GM19395 (cell line): ENCODE data around the gene PNMA8B.

Source experiments
- ATAC-seq: cut with Tn5 transposase; IDR thresholded peaks from one replicate; pipeline ENCODE4 v1.9.1; 2021; ENCODE audit warnings: mild to moderate bottlenecking, moderate library complexity; ENCODE audit not compliant: unreplicated experiment

The PNMA8B gene

DNA sequence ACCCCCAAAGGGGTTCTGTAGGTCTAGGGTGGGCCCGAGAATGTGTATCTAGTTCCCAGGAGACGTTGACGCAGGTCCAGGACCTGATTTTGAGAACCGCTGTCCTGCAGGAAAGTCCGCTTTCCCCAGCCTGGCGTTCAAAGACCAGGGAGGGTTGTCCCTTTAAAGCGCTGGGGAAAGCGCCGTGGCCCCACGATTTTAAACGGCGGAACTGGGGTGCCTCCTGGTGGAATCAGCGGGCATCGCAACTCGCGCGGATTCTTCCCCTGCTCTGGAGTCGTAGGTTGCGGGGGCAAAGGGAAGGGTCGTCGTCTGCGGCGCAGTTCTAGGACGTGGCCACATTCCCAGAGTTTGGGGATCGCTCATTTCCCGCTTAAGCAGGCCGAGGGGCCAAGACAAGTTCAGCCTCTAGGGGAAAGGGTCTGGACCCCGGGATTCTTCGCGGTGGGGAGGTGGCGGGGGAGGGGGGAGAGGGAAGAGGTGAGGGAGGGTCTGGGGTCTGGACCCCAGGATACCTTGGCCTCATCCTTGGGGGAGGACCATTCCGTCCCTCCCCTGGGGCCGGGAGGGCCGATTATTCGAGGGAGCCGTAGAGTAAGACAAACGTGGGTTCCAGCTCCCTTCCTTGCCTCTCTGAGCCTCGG, 7.7 kb downstream of the PNMA8B start:
- no peak for ATAC-seq

DNA sequence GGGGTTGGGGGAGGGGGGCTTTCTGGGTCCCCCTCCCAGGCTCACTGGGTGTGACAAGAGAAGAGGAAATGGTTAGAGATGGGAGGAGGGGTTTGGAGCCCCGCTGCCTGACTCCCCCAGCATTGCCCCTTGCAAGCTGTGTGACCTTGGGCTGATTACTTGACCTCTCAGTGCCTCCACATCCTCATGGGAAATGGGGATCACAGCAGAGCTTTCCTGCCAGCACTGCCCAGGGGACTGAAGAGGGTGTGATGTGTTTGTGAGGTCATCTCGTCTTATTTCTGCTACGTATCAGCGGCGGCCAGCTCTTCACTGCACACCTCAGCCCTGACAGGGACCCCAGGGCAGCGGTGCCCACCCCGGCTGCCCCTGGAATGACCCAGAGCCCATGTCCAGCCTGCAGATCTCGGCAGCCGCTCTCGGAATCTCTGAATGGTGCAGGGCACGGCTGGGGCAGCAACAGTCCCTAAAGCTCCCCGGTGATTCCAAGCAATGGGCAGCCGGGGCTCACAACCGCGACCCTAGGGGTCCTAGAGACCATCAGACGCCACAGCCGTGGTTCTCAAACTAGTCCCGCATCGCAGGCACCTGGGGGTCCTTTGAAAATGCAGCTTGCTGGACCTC, 8.4 kb downstream of the PNMA8B start:
- no peak for ATAC-seq

GRCh38 chr19:46486358-46486757, 9.3 kb downstream of the PNMA8B start:
- no peak for ATAC-seq

GRCh38 chr19:46484656-46485055, 11.0 kb downstream of the PNMA8B start:
- no peak for ATAC-seq

- ATAC-seq, result no peak
Observed at GRCh38 chr19:46482631-46483030, 13.0 kb downstream of the PNMA8B start.

- ATAC-seq, result no peak
Observed at GRCh38 chr19:46481947-46482346, 13.7 kb downstream of the PNMA8B start.

DNA sequence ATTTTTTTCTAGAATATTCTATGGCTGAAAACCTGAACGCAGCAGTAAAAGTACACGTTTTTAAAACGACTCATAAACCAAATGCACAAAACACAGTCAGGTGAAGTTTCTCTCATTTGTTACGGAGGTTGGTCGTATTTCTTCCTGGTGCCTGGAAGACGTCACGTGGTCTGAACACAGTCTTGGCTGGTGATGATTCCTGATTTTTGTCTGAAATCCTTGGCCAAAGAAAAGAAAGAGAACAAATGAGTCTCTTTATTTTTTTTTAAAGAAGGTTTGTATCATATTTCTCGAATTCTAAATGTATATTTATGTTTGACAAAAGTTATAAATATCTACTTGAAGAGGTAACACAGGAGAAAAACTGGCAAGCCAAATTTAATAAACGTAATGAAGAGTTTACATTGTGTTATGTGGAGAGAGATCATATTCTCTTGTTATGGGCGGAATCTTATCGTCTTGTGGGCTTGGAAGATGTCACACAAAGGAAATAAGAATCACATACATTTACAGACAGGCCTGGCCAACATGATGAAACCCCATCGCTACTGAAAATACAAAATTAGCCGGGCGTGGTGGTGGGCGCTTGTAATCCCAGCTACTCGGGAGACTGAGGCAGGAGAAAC, 14.3 kb downstream of the PNMA8B start:
- no peak for ATAC-seq

GRCh38 chr19:46480415-46480814, 15.3 kb downstream of the PNMA8B start:
- no peak for ATAC-seq

GRCh38 chr19:46478356-46478986, 17.2 kb downstream of the PNMA8B start:
- no peak for ATAC-seq

DNA sequence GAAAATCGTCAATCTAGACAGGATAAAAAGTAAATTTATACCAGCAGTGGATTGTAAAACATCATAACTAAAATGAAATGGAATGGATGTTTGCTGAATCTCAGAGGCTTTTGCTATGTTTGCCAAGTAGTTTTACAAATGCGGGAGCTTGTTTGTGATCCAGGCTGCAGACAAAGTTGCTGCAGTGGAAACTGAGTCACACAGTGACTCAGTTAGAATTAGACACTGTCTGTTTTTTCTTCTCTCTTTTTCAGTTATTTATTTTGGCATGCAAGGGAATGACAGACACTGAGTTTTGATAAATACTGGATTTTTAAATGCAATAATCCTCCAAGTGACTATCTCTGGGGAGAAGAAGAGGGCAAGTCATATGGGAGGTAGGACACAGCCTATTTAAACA, 19.7 kb downstream of the PNMA8B start:
- no peak for ATAC-seq

- ATAC-seq, result no peak
Observed at GRCh38 chr19:46474211-46474610, 21.5 kb downstream of the PNMA8B start.

GRCh38 chr19:46472592-46472991, 23.1 kb downstream of the PNMA8B start:
- no peak for ATAC-seq

GRCh38 chr19:46471811-46472543, 23.7 kb downstream of the PNMA8B start:
- no peak for ATAC-seq

DNA sequence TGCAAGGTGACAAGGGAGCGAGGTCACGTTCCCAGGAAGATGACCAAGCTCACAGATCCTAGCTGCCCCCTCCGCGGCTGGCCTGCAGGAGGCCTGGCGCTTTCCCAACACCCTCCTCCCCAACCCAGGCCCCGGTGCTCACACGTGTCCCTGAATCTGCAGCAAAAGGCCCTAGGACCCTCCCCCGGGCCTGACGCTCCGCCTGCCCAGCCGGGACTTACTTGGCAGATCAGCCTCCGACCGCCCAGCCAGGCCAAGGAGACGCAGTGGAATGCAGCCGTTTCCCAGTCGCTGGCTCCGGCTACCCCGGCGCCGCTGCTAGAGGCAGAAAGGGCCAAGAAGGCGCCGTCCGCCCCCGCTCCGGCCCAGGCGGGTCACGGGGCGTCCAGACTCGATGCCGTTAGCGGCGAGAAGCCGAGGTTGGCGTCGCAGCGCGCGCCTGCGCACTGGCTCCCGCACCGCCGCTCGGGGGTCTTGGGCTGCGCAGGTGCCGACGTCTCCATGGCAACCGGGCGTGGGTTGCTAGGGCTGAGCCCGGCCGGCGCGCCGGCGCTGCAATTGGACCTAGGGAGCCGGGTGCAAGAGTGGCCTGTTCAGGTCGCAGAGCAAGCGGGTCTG, 24.4 kb downstream of the PNMA8B start, which contains the start of gene PNMA8A:
Gene PNMA8A, minus strand, starts transcription at position 448 of the 618 bp plus-strand sequence. CDS start 528 bp downstream, outside the sequence.
- no peak for ATAC-seq

DNA sequence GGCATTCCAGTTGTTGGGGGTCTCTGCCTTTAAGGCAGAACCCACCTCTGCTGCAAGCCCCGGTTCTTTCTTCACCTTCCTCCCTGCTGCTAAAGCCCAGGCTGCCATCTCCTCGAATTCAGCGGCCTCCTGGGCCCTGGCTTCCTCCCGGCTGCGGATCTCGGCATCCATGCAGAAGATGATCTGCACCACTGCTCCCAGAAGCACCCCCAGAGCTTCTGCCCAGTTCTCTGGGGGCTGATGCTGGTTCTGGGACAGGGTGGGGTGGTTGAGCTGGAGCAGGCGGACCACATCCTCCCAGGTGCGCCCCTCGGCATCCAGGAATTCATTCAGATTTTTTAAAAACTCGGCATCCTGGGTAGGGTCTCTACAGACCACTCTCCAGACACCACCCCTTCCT, 25.3 kb downstream of the PNMA8B start:
- ATAC-seq, result no peak

DNA sequence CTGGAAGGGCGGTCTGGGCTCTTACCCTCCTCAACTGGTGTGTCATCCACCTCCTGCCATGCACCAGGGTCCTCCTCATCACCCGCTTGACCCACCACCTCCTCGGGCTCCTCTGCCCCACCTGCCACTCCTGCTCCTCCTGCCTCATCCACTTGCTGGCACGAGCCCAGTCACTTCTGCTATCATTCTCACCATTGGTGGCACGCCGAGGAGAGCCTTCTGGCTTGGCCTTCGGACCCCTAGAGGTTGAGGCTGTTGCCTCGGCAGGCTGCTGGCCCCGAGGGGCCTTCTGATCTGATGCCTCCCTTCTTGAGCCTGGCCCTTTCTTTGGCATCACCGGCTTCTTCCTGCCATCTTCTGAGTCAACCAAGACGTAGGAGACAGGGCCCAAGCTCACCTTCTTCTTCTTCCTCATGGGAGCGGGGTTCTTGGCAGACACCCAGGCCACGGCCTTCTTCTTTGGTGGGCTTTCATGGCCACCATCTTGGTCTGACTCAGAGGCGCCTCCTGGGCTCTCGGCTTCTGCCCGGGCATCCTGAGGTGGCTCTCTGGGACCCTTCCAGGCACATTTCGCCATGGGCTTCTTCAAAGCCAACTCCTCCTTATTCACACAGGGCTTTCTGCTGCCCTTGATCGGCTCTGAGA, 26.0 kb downstream of the PNMA8B start:
- ATAC-seq, result no peak

- ATAC-seq, result no peak
Observed at GRCh38 chr19:46466536-46467196, 29.0 kb downstream of the PNMA8B start.

DNA sequence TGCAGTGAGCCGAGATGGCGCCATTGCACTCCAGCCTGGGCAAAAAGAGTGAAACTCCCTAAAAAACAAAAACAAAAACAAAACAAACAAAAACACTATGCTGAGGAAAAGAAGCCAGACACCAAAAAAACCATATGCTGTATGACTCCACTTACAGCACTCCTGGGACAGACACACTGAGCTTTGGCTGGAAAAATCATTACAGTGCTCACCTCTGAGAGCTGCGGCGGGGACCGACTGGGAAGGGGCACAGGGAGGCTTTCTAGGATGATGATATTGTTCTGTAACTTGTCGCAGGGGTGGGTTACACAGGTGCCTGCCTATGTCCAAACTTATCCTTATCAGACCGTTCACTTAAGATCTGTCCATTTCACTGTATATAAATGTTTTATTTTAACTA, 32.2 kb downstream of the PNMA8B start:
- no peak for ATAC-seq

DNA sequence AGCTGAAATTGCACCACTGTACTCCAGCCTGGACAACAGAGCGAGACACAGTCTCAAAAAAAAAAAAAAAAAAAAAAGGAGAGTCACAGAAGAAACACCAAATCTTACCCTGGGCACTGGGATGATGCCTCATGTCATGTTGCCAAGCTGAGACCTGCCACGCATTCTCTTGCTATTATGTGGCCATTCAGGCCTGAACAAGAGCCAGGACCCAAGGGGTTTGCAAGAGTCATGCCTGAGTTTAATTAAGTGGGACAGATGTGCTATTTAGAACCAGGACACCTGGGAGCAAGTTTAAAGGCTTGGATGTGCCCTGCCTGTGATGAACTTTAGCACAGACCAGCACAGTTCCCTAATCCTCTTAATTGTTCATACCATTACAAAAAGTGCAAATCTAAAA, 34.1 kb downstream of the PNMA8B start:
- ATAC-seq, result no peak

- no peak for ATAC-seq
Observed at GRCh38 chr19:46460981-46461380, 34.7 kb downstream of the PNMA8B start.
